GM12878 (cell line): ENCODE results near the gene DNAJC5. TPM values are rescaled to one million over a fixed set of nuclear protein-coding genes. Genes with fewer than 3 reads are reported as not detected.

Experiments used
- ATAC-seq: fragments of 200-7000 bp; cut with Tn5 transposase; 3 replicates; pipeline ENCODE4 v1.9.1; 2020; ENCODE audit warnings: mild to moderate bottlenecking, moderate library complexity
- BruUV-seq: library from RNA; stranded (reverse); fragments of 400-500 nt; replicated peaks from 2 replicates; lab custom pipeline; 2021; lab: Mats Ljungman, UMichigan
- CTCF ChIA-PET: fragments of 300-600 bp; sonication (Branson Sonifier 250); formaldehyde crosslinking; extraction: SDS; loops from one replicate; lab custom pipeline; 2021; ENCODE audit warnings: inconsistent platforms; lab: Yijun Ruan, JAX
- POLR2A ChIA-PET: fragments of 350-600 bp; formaldehyde crosslinking; extraction: SDS; loops from one replicate; lab custom pipeline; 2021; ENCODE audit warnings: inconsistent platforms; lab: Charles Lee
- RAD21 ChIA-PET: fragments of 300-600 bp; sonication (Branson Sonifier 250); formaldehyde crosslinking; loops from one replicate; lab custom pipeline; 2023; ENCODE audit warnings: antibody characterized with exemption; ENCODE audit not compliant: unreplicated experiment; lab: Charles Lee
- SMC1A ChIA-PET: fragments of 300-600 bp; sonication (Branson Sonifier 250); formaldehyde crosslinking; loops from one replicate; lab custom pipeline; 2023; ENCODE audit not compliant: unreplicated experiment, uncharacterized antibody; lab: Charles Lee
- DNase-seq: peaks from one replicate; pipeline ENCODE4 v3.0.0-alpha.2; 2011; ENCODE audit warnings: low read depth, low spot score
- FAIRE-seq: peaks from 3 replicates; lab custom pipeline; 2011; peaks lifted over from hg19 to GRCh38; lab: Jason Lieb, UNC
- H2AFZ ChIP-seq: 2 replicates; pipeline ENCODE4 v1.6.0; 2011; ENCODE audit warnings: low read depth, low read length, control low read depth; ENCODE audit not compliant: control insufficient read depth
- H3K27ac ChIP-seq: 2 replicates; pipeline ENCODE4 v1.5.1; 2011; ENCODE audit warnings: control low read depth; ENCODE audit not compliant: control insufficient read depth, insufficient read depth
- H3K27me3 ChIP-seq, 2 experiments: replicated peaks in 1 of 2; 2 replicates each; pipeline versions ENCODE4 v1.6.0 to v1.6.1; 2011; ENCODE audit warnings: low read length in 1 of 2; ENCODE audit not compliant: control insufficient read depth in 2 of 2, insufficient read depth in 2 of 2
- H3K36me3 ChIP-seq, 2 experiments: 2 replicates each; pipeline ENCODE4 v1.5.1; 2011; ENCODE audit warnings: low read length in 1 of 2; ENCODE audit not compliant: control insufficient read depth in 2 of 2, insufficient read depth in 2 of 2
- H3K4me1 ChIP-seq: 2 replicates; pipeline ENCODE4 v1.6.1; 2011; ENCODE audit warnings: mild to moderate bottlenecking, low read length, moderate library complexity, mixed read lengths; ENCODE audit not compliant: control insufficient read depth, insufficient read depth
- H3K4me2 ChIP-seq: 2 replicates; pipeline ENCODE4 v1.6.0; 2011; ENCODE audit warnings: control low read depth; ENCODE audit not compliant: control insufficient read depth, insufficient read depth
- H3K4me3 ChIP-seq: fragments of 200-600 bp; sonication (generic); 2 replicates; pipeline ENCODE4 v1.5.1; 2016
- H3K79me2 ChIP-seq: 2 replicates; pipeline ENCODE4 v1.6.0; 2011; ENCODE audit warnings: low read length; ENCODE audit not compliant: control insufficient read depth, insufficient read depth
- H3K9ac ChIP-seq: 2 replicates; pipeline ENCODE4 v1.8.0; 2011; ENCODE audit warnings: low read length, control low read depth, mixed read lengths; ENCODE audit not compliant: control insufficient read depth, insufficient read depth
- H3K9me3 ChIP-seq: replicated peaks from 3 replicates; pipeline ENCODE4 v1.5.1; 2011; ENCODE audit warnings: mild to moderate bottlenecking, low read length; ENCODE audit not compliant: control insufficient read depth, insufficient read depth
- H4K20me1 ChIP-seq: 2 replicates; pipeline ENCODE4 v1.6.0; 2011; ENCODE audit not compliant: control insufficient read depth, insufficient read depth
- ATF3 ChIP-seq: IDR thresholded peaks from 2 replicates; pipeline ENCODE4 v1.6.1; 2011; ENCODE audit warnings: low read depth, mild to moderate bottlenecking, low read length, moderate library complexity, borderline replicate concordance; ENCODE audit errors: extremely low read depth
- CBFB ChIP-seq: IDR thresholded peaks from 2 replicates; pipeline ENCODE4 v1.6.1; 2016; ENCODE audit warnings: antibody characterized with exemption, low read depth
- DPF2 ChIP-seq: fragments of 450-650 bp; IDR thresholded peaks from 2 replicates; pipeline ENCODE4 v1.6.1; 2017; ENCODE audit warnings: mild to moderate bottlenecking
- E2F4 ChIP-seq: IDR thresholded peaks from 2 replicates; pipeline ENCODE4 v1.6.1; 2012; ENCODE audit warnings: low read depth, low read length, improper control_type of control experiment
- EED ChIP-seq: sonication (generic); IDR thresholded peaks from 2 replicates; pipeline ENCODE4 v1.6.1; 2016; ENCODE audit warnings: antibody characterized with exemption, low read depth
- FOS ChIP-seq: IDR thresholded peaks from 3 replicates; pipeline ENCODE4 v1.6.1; 2011; ENCODE audit warnings: borderline replicate concordance; ENCODE audit not compliant: insufficient read length; ENCODE audit errors: extremely low read depth
- JUND ChIP-seq: IDR thresholded peaks from 2 replicates; pipeline ENCODE4 v1.6.1; 2012; ENCODE audit warnings: low read depth, mild to moderate bottlenecking, low read length, improper control_type of control experiment, moderate library complexity
- NFYA ChIP-seq: IDR thresholded peaks from 2 replicates; pipeline ENCODE4 v1.6.1; 2011; ENCODE audit warnings: low read depth, mild to moderate bottlenecking, low read length, improper control_type of control experiment, borderline replicate concordance
- RELA ChIP-seq: fragments of 450-650 bp; IDR thresholded peaks from 2 replicates; pipeline ENCODE4 v1.8.0; 2014; ENCODE audit warnings: borderline replicate concordance; ENCODE audit not compliant: partially characterized antibody
- SP1 ChIP-seq: IDR thresholded peaks from one replicate; pipeline ENCODE4 v1.6.1; 2011; ENCODE audit warnings: low read depth, low read length
- SREBF1 ChIP-seq: IDR thresholded peaks from 2 replicates; pipeline ENCODE4 v1.6.1; 2012; ENCODE audit warnings: mild to moderate bottlenecking, low read length
- STAT3 ChIP-seq: IDR thresholded peaks from 2 replicates; pipeline ENCODE4 v1.6.1; 2011; ENCODE audit warnings: low read depth, low read length, improper control_type of control experiment
- WRNIP1 ChIP-seq: IDR thresholded peaks from 2 replicates; pipeline ENCODE4 v1.6.1; 2011; ENCODE audit warnings: low read depth, low read length, improper control_type of control experiment, borderline replicate concordance
- ZBTB33 ChIP-seq: fragments of 450-650 bp; IDR thresholded peaks from 2 replicates; pipeline ENCODE4 v1.6.1; 2017; ENCODE audit warnings: mild to moderate bottlenecking
- WGBS: methylation state at CpG from one replicate; pipeline ENCODE4 v1.1.6; 2016; ENCODE audit warnings: low lambda C conversion rate; ENCODE audit not compliant: insufficient replicate concordance, insufficient coverage; ENCODE audit errors: missing lambda C conversion rate; 5-methylcytosine and 5-hydroxymethylcytosine counted together
- in situ Hi-C: fragments of 300-500 bp; cut with MboI; formaldehyde crosslinking; loops from 9 replicates; pipeline ENCODE4 v1.14.3; 2018; ENCODE audit warnings: mixed read lengths
- intact Hi-C: fragments of 100-400 bp; cut with micrococcal nuclease; formaldehyde crosslinking; loops from one replicate; pipeline ENCODE4 v1.14.2; 2022; ENCODE audit not compliant: unreplicated experiment
- polyA plus RNA-seq, 11 experiments: library from polyadenylated mRNA; depleted of rRNA in 4 of 11; unstranded in 6 of 11; stranded (reverse) in 5 of 11; fragments of >200 nt; fragmentation: Nextera tagmentation in 4 of 11; fragmentation: Illumina TruSeq in 1 of 11; extraction: Ambion mirVana in 4 of 11; extraction: Trizol in 1 of 11; gene quantifications; 1 replicate in 1 of 11; 2 replicates in 10 of 11; pipeline versions ENCODE4 v1.2.1 to v1.2.3, GENCODE V29; 2011 to 2016; ENCODE audit warnings: inconsistent platforms in 2 of 11, missing spikeins in 2 of 11, low read depth in 1 of 11
- total RNA-seq, 4 experiments: library from RNA; depleted of rRNA in 3 of 4; stranded (reverse); fragments of >200 nt in 3 of 4; fragmentation: Illumina TruSeq in 1 of 4; extraction: Trizol in 1 of 4; gene quantifications; 2 replicates each; pipeline versions ENCODE4 v1.2.1 to v1.2.3, GENCODE V29; 2013 to 2021
- TF ChIP-seq, protein P1 (sequence below): fragments of 450-650 bp; conservative IDR thresholded peaks from 2 replicates; pipeline ENCODE4 v1.6.1; 2017; ENCODE audit warnings: mild to moderate bottlenecking, moderate library complexity
- TF ChIP-seq, protein P2 (sequence below): fragments of 450-650 bp; IDR thresholded peaks from 2 replicates; pipeline ENCODE4 v1.6.1; 2016; ENCODE audit warnings: mild to moderate bottlenecking, moderate library complexity, borderline replicate concordance

DNAJC5 gene
- total and polyA plus RNA-seq, 10 of the 15 experiments (the other 5 are each of a cell fraction or from before 2014, with no cell fraction given) = 0.69 to 36.8 (median 17.0) TPM

DNA sequence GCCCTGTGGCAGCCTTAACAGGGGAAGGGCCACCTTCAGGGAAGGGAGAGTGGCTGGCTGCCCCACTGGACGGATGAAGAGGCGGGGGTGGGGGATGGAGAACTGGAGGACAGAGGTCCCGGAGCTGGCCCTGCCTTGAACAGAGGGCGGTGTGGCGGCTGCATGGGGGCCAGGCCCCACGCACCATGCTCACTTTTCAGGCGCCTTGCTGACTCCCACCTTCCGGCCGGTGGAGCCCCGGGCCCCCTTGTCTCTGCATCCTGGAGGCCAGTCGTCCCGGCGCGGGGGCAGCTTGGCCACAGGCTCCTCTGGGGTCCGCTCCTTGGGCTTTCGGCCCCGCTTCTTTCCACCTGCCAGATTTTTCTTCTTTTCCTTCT lies 64.8 kb downstream of the DNAJC5 start:
- Histone ChIP-seq H3K4me2 (no peak overlapping the region), H3K27ac (no peak overlapping the region), H4K20me1 (no peaks in the 10 kb centered on the region), H3K36me3 (peaks cover 0 to 9% of the 10 kb centered on the region in 2 experiments; a peak in 3 of 4 replicates), H3K9me3 (no peaks in the 10 kb centered on the region), H2AFZ (no peak overlapping the region), H3K9ac (no peak overlapping the region), H3K27me3 (no peaks in the 10 kb centered on the region), H3K4me1 (peaks cover 7% of the 10 kb centered on the region), H3K79me2 (peaks cover 14% of the 10 kb centered on the region), H3K4me3 (no peak overlapping the region)
- ChIA-PET SMC1A (no interaction called here), CTCF (interaction anchor here (1.2 kb wide), 1 partner anchor 14 kb away, joined by 3 read pairs; no protein-coding TSS in a partner anchor), RAD21 (no interaction called here), POLR2A (no interaction called here)
- BruUV-seq = no TSS peak
- in situ Hi-C loops (no loop called here), intact Hi-C loops (loop anchor here (5.0 kb wide), 1 partner anchor 98 kb away; no protein-coding TSS in a partner anchor)
- 97% methylated on average over 17 of the region's 17 CpGs for WGBS
- FAIRE-seq (no peak), ATAC-seq (no peak), DNase-seq (no peak)
- TF ChIP-seq SREBF1 (no peak), SP1 (no peak), E2F4 (no peak), CBFB (no peak), DPF2 (no peak), RELA (no peak), FOS (no peak), WRNIP1 (no peak), EED (no peak), JUND (no peak), NFYA (no peak), STAT3 (no peak), ATF3 (no peak), ZBTB33 (no peak)
- TF ChIP-seq, protein P1, sequence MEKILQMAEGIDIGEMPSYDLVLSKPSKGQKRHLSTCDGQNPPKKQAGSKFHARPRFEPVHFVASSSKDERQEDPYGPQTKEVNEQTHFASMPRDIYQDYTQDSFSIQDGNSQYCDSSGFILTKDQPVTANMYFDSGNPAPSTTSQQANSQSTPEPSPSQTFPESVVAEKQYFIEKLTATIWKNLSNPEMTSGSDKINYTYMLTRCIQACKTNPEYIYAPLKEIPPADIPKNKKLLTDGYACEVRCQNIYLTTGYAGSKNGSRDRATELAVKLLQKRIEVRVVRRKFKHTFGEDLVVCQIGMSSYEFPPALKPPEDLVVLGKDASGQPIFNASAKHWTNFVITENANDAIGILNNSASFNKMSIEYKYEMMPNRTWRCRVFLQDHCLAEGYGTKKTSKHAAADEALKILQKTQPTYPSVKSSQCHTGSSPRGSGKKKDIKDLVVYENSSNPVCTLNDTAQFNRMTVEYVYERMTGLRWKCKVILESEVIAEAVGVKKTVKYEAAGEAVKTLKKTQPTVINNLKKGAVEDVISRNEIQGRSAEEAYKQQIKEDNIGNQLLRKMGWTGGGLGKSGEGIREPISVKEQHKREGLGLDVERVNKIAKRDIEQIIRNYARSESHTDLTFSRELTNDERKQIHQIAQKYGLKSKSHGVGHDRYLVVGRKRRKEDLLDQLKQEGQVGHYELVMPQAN = no peak
- TF ChIP-seq, protein P2, sequence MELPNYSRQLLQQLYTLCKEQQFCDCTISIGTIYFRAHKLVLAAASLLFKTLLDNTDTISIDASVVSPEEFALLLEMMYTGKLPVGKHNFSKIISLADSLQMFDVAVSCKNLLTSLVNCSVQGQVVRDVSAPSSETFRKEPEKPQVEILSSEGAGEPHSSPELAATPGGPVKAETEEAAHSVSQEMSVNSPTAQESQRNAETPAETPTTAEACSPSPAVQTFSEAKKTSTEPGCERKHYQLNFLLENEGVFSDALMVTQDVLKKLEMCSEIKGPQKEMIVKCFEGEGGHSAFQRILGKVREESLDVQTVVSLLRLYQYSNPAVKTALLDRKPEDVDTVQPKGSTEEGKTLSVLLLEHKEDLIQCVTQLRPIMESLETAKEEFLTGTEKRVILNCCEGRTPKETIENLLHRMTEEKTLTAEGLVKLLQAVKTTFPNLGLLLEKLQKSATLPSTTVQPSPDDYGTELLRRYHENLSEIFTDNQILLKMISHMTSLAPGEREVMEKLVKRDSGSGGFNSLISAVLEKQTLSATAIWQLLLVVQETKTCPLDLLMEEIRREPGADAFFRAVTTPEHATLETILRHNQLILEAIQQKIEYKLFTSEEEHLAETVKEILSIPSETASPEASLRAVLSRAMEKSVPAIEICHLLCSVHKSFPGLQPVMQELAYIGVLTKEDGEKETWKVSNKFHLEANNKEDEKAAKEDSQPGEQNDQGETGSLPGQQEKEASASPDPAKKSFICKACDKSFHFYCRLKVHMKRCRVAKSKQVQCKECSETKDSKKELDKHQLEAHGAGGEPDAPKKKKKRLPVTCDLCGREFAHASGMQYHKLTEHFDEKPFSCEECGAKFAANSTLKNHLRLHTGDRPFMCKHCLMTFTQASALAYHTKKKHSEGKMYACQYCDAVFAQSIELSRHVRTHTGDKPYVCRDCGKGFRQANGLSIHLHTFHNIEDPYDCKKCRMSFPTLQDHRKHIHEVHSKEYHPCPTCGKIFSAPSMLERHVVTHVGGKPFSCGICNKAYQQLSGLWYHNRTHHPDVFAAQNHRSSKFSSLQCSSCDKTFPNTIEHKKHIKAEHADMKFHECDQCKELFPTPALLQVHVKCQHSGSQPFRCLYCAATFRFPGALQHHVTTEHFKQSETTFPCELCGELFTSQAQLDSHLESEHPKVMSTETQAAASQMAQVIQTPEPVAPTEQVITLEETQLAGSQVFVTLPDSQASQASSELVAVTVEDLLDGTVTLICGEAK = no peak
